Ureter (tissue), 1 donor: Measurements from ENCODE around the gene ZNF358. TPM values are rescaled to one million over a fixed set of nuclear protein-coding genes. Genes with fewer than 3 reads are reported as not detected.
A peak's percentile ranks its signal among the peaks of the same experiment; 100 is the strongest.

ENCODE experiments used
- DNase-seq: peaks from one replicate; pipeline ENCODE4 v3.0.0-alpha.2; 2020; ENCODE audit warnings: low spot score
- total RNA-seq: library from RNA; stranded (reverse); gene quantifications from one replicate; pipeline ENCODE4 v1.2.4, GENCODE V29; 2023
- donor health status: DM: yes; HTN: yes; CAD: no.

The ZNF358 gene
- total RNA-seq = 34.3 TPM

DNA sequence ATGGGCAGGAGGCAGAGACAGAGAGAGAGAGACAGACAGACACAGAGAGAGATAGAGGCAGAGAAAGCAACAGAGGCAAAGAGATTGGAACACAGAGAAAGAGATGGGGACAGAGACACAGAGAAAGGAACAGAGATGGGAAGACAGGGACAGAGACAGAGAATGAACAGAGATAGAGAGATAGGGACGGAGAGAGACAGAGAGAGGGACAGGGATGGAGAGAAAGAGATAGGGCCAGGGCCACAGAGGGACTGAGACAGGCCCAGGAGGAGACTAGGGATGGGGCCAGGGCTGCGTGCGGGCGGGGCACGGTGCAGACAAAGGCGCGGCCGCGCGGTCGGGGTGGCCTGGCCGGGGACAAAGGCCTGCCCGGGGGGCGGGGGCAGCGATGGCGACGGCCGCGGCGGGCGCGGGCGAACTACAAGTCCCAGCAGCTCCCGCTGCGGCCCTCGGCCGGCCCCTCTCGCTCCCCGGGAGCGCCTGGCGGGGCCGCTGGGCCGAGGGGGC is at the start of gene ZNF358:
Gene ZNF358 (plus strand): TSS at position 459 of the 507 bp plus-strand sequence. CDS start 3,140 bp downstream, outside the sequence.
- no peak for DNase-seq

DNA sequence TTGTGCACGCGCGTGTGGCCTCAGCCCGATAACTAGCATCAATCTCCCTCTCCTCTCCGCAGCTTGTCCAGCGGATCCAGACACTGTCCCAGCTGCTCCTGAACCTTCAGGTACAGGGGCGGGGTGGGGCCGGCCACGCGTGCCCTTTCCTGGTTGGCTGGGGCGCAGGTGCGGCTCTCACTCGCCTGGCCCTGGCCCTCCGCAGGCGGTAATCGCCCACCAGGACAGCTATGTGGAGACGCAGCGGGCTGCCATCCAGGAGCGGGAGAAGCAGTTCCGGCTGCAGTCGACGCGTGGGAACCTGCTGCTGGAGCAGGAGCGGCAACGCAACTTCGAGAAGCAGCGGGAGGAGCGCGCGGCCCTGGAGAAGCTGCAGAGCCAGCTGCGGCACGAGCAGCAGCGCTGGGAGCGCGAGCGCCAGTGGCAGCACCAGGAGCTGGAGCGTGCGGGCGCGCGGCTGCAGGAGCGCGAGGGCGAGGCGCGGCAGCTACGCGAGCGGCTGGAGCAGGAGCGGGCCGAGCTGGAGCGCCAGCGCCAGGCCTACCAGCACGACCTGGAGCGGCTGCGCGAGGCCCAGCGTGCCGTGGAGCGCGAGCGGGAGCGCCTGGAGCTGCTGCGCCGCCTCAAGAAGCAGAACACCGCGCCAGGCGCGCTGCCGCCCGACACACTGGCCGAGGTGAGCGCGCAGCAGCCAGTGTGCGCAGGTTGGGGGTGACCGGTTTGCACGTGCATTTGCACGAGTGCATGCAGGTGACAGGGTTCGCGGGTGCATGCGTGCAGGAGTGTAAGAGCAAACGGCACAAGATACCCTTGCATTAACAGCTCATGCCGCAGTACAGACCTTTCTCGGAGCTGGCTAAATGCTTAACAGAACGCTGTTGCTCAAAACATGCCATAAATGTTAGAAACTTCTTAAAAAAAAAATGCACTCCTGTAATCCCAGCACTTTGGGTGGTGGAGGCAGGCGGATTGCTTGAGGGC is 48.6 kb upstream of the ZNF358 start:
- no peak for DNase-seq

DNA sequence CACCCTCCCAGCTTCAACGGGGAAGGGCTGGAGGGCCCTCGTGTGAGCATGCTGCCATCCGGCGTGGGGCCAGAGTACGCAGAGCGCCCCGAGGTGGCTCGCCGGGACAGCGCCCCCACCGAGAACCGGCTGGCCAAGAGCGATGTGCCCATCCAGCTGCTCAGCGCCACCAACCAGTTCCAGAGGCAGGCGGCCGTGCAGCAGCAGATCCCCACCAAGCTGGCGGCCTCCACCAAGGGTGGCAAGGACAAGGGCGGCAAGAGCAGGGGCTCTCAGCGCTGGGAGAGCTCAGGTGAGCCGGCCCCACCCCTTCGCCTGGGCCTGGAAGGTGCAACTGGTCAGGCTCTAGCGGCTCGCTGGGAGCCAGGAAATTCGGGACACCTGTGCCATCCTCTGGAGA is 47.1 kb upstream of the ZNF358 start:
- no peak for DNase-seq

DNA sequence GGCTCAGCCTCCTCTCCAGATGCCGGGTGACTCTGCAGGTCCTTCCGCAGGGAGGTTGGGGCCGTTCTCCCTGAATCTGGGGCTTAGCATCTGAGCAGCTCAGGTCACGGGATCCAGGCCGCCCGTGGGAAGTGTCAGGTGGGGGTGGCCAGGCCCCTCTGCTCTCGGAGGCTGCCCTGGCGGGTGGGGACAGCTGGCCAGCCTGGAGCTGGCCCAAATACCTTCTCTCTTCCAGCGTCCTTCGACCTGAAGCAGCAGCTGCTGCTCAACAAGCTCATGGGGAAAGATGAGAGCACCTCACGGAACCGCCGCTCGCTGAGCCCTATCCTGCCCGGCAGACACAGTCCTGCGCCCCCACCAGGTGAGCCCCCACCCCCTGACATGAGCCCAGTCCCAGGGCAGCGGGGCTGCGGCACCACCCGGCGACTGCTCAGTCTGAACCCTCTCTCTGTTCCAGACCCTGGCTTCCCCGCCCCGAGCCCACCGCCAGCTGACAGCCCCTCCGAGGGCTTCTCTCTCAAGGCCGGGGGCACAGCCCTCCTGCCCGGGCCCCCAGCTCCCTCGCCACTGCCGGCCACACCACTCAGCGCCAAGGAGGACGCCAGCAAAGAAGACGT is 46.1 kb upstream of the ZNF358 start:
- DNase-seq = no peak

DNA sequence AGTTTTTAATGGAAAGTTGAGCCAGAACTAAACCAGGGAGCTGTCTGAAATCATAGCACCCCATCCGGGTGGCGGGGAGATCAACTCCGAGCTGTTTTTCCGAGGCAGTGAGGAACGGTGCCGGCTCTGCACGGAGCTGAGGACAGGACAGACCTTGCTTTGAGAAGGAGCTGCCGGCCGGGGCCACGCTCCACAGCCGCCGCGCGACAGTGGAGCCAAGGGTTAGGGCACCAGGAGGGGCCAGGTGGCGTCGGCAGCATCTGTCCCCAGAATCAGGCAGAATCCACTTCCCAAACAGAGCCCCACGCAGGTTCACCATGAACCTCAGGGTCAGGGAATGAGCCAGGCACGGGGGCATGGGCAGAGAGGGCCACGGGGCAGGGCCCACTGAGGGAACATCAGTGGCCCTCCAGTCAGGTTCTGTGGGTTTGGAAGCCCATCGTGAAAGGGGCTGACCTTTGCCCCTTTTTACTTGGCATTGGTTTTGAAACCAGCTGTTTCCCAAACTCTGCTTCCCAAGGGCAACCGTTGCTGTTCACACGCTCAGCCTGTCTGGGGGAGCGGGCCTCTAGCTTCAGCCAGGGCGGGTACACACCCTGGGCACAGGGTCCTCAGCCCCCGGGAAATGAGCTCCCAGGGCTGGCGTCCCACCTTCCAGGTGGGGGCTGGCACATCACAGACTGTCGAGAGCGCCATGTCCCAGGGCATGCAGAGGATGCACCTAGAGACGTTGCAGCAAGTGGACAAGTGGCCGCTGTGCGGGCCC is 45.2 kb upstream of the ZNF358 start:
- DNase-seq = no peak

DNA sequence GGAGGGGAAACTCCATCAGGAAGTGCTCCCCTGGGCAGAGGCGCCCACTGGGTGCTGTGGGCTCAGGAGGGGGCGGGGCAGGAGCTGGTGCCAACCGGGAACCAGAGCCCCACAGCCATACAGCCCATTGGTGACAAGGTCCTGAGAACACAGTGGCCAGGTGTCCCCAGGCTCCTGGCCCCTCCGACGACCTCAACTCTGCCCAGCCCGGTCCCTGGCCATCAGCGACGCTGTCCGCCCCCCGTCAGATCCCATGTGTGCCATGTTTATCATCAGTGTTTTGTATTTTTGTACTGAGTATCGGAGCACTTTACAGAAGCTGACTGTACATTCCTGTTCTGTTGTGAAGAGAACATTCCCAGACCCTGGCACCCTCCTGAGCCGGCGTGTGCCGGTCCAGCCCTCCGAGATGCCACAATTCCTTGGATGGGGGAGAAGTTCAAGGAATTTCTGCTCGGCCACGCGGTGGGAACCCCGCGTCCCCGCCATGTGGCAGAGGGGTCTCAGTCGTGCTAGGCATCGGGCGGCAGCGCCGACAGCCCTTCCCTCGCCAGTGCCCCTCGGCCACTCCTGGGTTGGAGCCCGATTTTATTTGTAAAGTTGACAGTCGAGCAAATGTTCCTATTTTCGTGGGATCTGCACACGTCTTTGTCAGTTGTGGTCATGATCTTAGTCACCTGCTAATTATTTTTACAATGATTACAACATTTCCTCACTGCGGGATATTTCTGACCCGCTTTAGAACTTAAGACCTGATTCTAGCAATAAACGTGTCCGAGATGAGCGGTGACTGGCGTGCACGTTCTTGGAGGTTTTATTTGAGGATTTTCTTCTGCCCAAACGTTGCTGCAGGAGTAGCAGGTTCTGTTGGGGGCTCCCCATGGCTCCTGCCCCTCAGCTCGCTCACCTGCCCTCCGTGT is 43.9 kb upstream of the ZNF358 start:
- DNase-seq = no peak

DNA sequence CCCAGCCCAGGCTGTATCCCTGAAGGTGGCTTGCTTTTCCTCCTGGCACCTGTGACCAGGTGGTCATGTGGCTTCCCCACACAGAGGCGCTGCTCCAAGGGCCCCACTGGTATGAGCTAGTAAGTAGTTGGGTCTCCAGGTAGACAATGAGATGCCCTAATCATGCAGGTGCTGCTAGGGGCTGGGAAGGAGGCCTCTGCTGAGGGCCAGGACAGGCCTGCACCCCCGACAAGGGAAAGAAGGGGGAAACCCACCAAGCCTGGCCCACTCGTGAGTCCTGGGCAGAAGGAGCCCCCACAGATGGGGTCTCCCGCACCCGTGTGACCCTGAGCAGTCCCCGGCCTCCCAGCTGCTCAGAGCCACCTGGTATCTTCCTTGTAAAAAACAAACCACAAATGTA is 40.2 kb upstream of the ZNF358 start:
- no peak for DNase-seq

DNA sequence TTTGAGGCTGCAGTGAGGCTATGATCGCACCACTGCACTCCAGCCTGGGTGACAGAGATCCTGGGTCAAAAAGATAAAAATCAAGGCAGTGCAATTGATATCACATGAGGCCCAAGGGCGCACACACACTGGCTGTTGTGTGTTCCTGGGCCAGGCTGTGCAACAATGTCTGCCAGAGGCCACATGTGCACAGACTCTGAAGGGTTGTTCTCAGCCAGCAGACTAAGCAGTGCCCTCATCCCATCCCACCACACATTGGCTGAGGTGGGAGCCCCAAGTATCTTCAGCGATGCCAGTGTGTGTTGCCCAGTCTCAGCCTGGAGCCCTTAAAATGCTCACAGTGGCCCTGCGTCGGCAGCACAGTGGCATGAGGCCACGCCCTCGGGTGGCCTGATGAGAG is 39.7 kb upstream of the ZNF358 start:
- DNase-seq = no peak

DNA sequence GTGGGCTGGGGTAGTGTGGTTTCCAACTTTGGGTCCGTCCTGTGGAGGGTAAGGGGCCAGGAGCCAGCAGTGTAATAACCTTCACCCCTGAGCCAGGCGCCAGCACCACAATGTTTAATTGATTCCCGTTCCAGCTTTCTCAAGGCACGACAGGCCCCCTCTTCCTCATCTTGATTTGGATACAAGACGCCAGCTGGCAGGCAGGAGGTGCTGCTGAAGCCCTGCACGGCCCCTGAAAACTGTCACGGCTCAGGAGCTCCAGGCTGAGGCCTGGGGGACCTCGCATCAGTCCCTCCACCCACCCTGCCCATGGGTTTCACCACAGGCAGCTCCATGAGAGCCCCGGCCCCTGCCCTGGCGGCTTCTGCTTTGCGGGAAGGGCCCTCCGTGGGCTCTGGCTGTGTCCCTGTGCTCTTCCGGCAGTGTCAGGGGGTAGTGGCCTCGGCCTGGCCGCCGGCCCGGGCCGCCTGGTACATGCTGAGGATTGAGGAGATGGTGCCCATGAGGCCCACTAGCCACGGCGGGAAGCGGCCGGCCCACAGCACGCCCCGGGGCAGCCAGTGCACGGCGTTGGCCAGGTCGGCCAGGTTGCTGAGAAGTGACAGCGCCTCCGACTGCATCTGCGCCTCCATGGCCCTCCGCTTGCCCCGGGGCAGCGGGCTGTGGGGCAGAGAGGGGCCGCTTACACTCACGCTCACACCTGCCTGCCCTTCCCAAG is 39.0 kb upstream of the ZNF358 start:
- DNase-seq = no peak

DNA sequence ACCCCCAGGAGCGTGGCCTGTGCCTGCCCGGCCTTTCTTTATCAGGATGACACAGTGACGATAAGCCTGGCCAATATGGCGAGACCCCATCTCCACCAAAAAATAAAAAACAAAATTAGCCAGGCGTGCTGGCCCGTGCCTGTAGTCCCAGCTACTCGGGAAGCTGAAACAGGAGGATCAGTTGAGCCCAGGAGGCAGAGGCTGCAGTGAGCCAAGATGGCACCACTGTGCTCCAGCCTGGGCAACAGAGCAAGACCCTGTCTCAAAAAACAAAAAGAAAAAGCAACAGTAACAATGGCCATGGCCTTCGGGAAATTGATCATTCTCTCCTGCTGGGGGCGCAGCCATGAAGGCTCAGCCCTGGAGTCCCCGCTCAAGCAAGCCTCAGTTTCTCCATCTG is 38.1 kb upstream of the ZNF358 start:
- DNase-seq = no peak

DNA sequence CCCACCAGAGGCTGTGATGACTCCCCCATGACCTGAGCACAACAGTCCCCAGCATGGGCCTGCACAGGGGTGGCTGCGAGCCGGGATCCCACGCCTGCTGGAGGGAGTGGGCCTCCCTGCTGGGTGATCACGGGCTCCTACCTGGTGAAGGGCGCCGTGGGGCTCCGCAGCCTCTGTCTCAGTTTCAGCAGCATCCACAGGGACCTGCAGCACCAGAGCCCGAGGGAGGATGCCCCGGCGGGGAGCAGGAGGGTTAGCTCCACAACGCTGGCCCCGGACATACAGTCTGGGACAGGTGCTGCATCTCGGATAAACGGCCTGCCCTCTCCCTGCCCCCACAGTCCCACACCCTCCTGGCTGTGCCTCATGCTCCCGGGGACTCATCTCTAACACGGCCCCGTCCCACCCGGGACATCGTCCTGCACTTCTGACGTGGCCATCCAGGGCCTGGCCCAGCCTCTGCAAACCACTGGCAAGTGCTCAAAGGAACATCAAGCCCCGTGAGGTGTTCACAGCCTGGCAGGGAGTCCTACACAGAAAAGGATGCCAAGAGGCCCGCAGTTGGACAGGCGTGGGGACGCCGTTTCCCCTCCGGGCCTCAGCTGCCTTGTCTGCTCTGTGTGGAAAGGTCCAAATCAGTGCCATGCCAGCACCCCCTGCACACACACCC is 37.6 kb upstream of the ZNF358 start:
- DNase-seq = no peak

DNA sequence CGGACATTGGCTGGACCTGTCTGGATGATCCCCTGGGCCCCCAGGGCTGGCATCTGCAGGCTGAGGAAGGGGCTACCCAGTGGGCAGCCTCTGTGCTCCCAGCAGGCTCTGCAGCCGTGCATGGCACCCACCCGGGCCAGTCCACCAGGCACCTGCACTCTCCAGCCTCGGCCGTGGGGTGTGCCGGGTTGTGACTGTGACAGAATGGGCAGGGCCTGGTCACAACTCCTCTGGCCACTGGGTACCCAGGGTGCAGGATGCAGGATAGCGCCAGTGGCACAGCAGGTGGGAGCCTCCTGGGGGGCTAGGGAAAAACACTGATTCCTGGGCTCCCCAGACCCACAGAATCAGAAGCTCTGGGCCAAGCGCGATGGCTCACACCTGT is 37.1 kb upstream of the ZNF358 start:
- no peak for DNase-seq

DNA sequence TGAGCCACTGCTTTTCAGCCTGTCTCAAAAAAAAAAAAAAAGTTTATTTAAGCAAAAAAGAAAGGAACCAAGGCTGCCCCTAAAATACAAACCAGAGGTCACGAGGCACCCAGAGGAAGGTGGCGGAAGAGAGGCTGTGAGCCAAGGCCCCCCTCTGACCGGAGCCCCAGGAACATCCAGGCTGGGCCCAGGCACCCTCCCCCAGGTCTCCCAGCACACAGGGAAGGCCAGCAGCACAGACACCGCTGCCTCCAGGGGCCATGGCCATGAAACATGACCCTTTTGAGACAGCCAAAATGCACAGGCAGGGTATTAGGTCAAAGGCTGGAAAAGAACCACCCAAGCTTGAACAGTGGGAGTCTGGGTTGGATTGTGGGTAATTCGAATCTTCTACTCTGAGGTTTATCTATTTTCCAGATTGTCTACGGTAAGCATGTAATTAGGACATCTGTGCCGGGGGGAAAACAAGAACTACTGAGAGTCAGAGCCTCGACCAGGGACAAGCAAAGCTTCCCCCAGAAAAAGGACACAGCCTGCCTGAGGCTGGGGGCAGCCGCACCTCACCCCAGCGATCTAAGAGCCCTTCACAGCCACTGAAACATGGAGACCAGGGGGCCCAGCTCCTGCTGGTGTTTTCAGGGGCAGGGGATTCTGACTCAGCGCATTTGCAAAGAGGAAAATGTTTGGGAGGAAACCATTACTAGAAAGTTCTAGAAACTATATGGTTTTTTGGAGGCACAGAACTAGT is 35.5 kb upstream of the ZNF358 start:
- no peak for DNase-seq

DNA sequence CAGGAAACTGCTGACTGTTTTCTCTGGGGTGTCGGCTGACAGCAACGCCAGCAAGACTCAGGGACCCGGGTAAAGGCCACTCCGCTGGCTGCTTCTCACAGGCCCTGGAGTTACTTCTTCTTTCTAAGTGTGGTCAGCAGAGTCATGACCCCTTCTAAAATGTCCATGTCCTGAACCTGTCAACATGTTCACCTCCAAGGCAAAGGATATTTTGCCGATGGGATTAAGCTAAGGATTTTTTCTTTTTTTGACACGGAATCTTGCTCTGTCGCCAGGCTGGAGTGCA is 35.0 kb upstream of the ZNF358 start:
- DNase-seq = no peak

DNA sequence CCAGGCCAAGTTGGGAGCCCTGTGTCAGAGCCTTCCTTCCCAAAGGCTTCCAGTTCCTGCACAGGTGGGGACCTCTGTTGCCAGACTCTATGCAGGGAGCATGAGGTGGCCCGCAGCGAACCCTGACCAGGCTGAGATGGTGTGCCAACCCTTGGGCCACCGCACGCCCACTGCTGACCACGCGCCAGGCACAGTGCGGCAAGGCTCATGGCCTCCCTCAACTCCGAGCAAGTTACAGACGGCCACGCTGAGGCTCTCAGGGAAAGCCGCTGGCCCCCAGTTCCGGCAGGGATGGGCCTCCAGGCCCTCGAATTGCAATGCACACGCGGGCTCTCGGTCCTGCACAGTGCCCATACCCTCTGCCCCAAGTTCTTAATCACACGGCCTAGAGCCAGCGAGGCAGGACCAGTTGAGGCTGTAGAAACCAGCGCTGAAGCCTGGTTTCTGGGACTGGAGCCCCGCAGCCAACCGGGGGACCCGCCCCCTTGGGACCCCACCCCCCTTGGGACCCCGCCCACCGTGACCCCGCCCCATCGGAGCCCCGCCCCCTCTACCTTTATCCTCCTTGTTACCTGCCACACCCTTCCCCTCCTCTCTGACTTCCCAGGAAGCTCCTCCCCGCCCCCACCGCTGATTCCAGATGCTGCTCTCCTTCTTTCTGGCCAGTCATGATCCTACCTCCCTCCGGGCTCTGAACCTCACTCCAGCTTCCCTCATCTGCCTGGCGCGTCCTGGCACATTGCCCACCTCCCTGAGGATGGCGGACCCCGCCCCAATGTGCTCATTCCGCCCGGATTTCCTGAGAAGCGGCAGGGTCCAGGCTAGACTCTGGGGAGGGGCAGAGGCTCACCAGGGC is 33.1 kb upstream of the ZNF358 start:
- no peak for DNase-seq

DNA sequence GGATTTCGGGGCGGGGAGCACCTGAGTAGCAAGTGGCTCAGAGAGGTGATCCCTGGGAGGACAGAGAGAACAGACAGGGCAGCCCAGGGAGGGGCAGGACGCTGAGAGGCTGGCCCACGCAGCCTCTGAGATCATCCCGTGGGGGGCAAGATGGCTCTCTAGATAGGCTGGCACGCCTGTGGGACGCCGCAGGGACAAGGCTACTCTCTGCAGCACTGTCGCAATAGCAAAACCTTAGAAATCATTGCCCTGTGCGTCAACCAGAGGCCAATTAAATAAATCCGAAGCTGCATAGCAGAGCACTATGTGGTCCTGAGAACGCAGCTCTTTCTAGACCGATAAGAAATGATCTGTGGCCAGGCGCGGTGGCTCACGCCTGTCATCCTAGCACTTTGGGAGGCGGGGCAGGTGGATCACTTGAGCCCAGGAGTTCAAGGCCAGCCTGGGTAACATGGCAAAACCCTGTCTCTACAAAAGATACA is 32.1 kb upstream of the ZNF358 start:
- DNase-seq = no peak

DNA sequence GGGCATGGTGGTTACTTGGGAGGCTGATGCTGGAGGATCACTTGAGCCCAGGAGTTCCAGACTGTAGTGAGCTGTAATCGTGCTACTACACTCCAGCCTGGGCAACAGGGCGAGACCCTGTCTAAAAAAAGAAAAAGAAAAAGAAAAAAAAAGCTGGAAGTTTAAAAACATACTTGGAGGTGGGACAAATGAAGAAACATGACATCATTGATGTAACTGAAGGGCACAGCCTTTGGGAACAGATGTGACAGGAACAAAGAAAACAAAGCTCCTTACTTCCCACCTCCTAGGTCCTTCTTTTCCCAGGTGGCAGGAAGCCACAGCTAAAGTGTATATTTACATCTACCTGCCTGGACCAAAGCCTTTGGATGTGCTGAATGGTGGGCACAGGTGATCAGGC is 29.0 kb upstream of the ZNF358 start:
- DNase-seq = no peak

DNA sequence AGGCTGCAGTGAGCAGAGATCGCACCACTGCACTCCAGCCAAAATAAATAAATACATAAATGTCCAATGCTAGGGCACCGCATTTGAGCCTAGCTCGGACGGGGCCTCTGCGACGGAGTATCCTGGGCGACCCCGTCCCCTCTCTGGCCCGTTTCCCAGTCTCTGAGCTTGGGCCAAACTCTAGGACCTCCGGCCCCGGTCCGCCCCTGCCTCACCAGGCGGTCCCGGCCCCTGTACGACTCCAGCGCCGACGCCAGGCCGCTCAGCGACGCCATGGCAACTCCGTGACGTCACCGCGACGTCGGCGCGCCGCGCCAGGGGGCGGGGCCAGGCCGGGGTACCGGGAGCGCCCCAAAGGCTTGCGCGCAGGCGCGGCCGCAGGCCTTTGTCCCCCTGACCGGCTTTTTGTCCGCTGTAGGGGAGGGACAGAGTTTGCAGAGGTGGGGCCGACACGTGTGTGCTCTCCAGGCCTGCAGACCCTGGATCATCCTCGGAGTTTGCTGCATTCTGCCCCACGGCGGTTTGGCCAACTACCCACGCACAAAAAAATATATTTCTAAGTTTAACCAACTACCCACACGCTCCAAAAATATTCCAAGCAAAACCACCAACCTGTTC is 27.1 kb upstream of the ZNF358 start, which contains the start of gene PEX11G:
Gene PEX11G (minus strand): TSS at position 300 of the 618 bp plus-strand sequence. CDS start 25 bp downstream, at position 275.
- DNase-seq = peak; percentile 91
